Parathyroid adenoma (tissue), 2 donors: ENCODE results near the gene CASP8.

ENCODE experiments used
- H2AFZ ChIP-seq: fragments of 300-600 bp; sonication (generic); one replicate; pipeline ENCODE4 v1.7.0; 2017; ENCODE audit warnings: antibody characterized with exemption, mild to moderate bottlenecking
- H3K27ac ChIP-seq: fragments of 300-600 bp; sonication (generic); one replicate; pipeline ENCODE4 v1.7.0; 2017
- H3K27me3 ChIP-seq: fragments of 300-600 bp; sonication (generic); one replicate; pipeline ENCODE4 v1.7.0; 2017; ENCODE audit warnings: low read length; ENCODE audit not compliant: control insufficient read depth, insufficient read depth
- H3K36me3 ChIP-seq: fragments of 300-600 bp; sonication (generic); one replicate; pipeline ENCODE4 v1.7.0; 2017; ENCODE audit warnings: low read length; ENCODE audit not compliant: control insufficient read depth, insufficient read depth
- H3K4me1 ChIP-seq: fragments of 300-600 bp; sonication (generic); one replicate; pipeline ENCODE4 v1.7.0; 2017; ENCODE audit warnings: control low read depth
- H3K4me2 ChIP-seq: fragments of 300-600 bp; sonication (generic); one replicate; pipeline ENCODE4 v1.7.0; 2017; ENCODE audit warnings: low read length
- H3K4me3 ChIP-seq: fragments of 300-600 bp; sonication (generic); one replicate; pipeline ENCODE4 v1.7.0; 2017; ENCODE audit warnings: low read depth, low read length
- H3K79me2 ChIP-seq: fragments of 300-600 bp; sonication (generic); one replicate; pipeline ENCODE4 v1.7.0; 2017; ENCODE audit warnings: control low read depth
- H3K9ac ChIP-seq: fragments of 300-600 bp; sonication (generic); one replicate; pipeline ENCODE4 v1.7.0; 2017; ENCODE audit warnings: mild to moderate bottlenecking
- H3K9me3 ChIP-seq: fragments of 300-600 bp; sonication (generic); one replicate; pipeline ENCODE4 v1.7.0; 2017; ENCODE audit warnings: low read length; ENCODE audit not compliant: control insufficient read depth
- TF ChIP-seq, protein P1 (sequence below): fragments of 300-600 bp; sonication (generic); IDR thresholded peaks from one replicate; pipeline ENCODE4 v1.7.0; 2017; ENCODE audit warnings: antibody characterized with exemption, mild to moderate bottlenecking
- donor health status: primary hyperparathyroidism.

The CASP8 gene

DNA sequence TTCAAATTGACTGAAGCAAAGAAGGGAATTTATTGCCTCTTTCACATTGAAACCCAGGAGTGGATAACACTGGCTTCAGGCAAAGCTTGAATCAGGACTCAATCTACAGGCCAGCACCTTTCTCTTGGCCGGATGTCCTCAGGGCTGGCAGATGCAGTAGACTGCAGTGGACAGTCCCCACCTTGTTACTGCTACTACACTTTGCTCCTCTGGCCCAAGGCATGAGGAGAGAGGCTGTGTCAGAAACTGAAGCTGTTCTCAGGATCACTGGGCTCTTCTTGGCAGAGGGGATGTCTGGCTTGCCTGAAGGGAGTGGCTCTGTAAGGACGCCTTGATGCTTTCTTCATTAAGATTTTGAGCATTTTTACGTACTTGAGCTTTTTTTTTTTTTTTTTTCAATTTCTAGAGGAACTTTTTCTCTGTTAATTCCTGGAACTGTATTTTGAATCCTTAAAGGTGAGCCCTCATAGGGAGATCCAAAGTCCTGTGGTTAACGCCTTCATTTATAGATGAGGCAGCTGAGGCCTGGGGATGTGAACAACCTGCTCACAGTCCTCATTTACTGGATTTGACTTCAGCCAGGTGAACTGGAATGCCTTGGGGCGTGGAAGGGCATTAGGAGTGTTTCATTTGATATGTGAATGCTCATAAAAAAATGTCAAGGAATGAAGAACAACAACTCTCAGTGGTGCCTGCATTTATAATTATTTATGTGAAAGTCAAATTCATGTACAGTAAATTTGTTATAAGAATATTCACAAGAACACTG lies 40.8 kb upstream of the CASP8 start:
- Histone ChIP-seq H3K36me3 (no peaks in the 10 kb centered on the region), H3K27me3 (no peaks in the 10 kb centered on the region), H3K27ac (peak overlapping the region; percentile 49), H2AFZ (peak overlapping the region; percentile 54), H3K4me1 (peaks cover 14% of the 10 kb centered on the region), H3K9me3 (no peaks in the 10 kb centered on the region), H3K79me2 (no peaks in the 10 kb centered on the region), H3K4me2 (peak overlapping the region; percentile 78), H3K9ac (no peak overlapping the region), H3K4me3 (no peak overlapping the region)
- TF ChIP-seq, protein P1, sequence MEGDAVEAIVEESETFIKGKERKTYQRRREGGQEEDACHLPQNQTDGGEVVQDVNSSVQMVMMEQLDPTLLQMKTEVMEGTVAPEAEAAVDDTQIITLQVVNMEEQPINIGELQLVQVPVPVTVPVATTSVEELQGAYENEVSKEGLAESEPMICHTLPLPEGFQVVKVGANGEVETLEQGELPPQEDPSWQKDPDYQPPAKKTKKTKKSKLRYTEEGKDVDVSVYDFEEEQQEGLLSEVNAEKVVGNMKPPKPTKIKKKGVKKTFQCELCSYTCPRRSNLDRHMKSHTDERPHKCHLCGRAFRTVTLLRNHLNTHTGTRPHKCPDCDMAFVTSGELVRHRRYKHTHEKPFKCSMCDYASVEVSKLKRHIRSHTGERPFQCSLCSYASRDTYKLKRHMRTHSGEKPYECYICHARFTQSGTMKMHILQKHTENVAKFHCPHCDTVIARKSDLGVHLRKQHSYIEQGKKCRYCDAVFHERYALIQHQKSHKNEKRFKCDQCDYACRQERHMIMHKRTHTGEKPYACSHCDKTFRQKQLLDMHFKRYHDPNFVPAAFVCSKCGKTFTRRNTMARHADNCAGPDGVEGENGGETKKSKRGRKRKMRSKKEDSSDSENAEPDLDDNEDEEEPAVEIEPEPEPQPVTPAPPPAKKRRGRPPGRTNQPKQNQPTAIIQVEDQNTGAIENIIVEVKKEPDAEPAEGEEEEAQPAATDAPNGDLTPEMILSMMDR: no peak

DNA sequence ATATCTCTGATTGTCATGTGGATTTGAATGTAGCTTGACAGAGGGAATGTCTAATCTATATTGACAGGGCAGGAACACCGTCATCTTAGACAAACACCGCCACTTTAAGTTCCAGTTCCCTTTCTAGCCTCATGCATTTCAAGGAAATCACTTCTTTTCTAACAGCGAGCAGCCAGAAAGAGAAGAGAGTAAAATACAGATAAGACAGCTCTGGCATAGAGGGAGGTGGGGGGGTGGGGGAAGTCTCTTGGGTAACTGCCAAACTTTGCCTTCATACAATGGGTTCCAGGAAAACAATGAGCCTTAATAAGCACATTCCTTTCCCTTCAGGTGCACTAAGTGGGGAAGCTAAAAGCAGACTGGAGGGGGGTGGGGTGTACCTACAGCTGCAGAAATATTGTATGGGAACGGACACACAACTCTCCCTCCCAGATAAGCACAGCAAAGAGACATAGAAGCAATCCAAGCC lies 40.2 kb upstream of the CASP8 start:
- Histone ChIP-seq H3K4me1 (peaks cover 14% of the 10 kb centered on the region), H3K4me2 (peak overlapping the region; percentile 78), H3K9me3 (no peaks in the 10 kb centered on the region), H3K36me3 (no peaks in the 10 kb centered on the region), H3K79me2 (no peaks in the 10 kb centered on the region), H3K27ac (peak overlapping the region; percentile 49), H3K9ac (no peak overlapping the region), H3K4me3 (peak overlapping the region; percentile 38), H2AFZ (peak overlapping the region; percentile 54), H3K27me3 (no peaks in the 10 kb centered on the region)
- TF ChIP-seq, protein P1: no peak

GRCh38 chr2:201223089-201224073 lies 37.0 kb upstream of the CASP8 start:
- TF ChIP-seq, protein P1: no peak
- Histone ChIP-seq H3K4me1 (peaks cover 14% of the 10 kb centered on the region), H3K27me3 (no peaks in the 10 kb centered on the region), H3K4me2 (peak overlapping the region; percentile 40), H3K27ac (no peak overlapping the region), H2AFZ (peak overlapping the region; percentile 88), H3K36me3 (no peaks in the 10 kb centered on the region), H3K9ac (no peak overlapping the region), H3K9me3 (no peaks in the 10 kb centered on the region), H3K4me3 (no peak overlapping the region), H3K79me2 (no peaks in the 10 kb centered on the region)

DNA sequence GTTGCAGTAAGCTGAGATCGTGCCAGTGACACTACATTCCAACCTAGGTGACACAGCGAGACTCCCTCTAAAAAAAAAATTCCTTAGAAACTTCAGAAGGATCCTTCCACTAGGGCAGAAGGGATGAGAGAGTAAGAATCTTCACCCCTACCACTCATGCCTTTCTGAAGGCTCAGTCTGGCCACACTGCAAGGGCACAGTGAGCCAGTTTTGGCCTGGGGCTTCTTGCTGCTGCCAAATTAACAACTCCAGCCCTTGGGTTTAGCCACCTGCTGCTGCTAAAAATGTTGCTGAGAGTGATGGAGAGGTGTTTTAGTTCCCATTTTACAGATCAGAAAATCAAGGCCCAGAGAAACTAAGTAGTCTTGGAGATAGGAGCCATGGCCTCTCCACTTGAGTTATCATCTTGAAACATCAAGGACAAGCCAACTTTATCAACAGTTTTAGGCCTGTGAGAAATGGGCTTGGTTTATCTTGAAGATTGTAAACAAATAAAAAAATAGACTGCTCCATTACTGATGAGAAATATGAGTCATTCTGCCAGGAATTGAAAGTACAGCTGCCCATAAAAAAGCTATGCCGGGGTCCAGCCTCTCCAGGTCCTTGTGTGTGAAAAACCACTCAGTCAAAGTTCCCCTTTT lies 31.9 kb upstream of the CASP8 start:
- Histone ChIP-seq H2AFZ (no peak overlapping the region), H3K4me3 (no peak overlapping the region), H3K27me3 (no peaks in the 10 kb centered on the region), H3K27ac (no peak overlapping the region), H3K9me3 (no peaks in the 10 kb centered on the region), H3K36me3 (no peaks in the 10 kb centered on the region), H3K4me2 (no peak overlapping the region), H3K4me1 (peaks cover 2% of the 10 kb centered on the region), H3K9ac (no peak overlapping the region), H3K79me2 (no peaks in the 10 kb centered on the region)
- TF ChIP-seq, protein P1: no peak
